NAMALWA (cell line): ENCODE results near the gene PEX16.
A peak's percentile ranks its signal among the peaks of the same experiment; 100 is the strongest.

ENCODE experiments used
- DNase-seq: peaks from one replicate; pipeline ENCODE4 v3.0.0-alpha.2; 2015; ENCODE audit warnings: low spot score

The PEX16 gene

GRCh38 chr11:45897556-45897955 lies 20.1 kb downstream of the PEX16 start:
- no peak for DNase-seq

- DNase-seq: no peak
Measured at GRCh38 chr11:45896422-45896984, 21.2 kb downstream of the PEX16 start.

GRCh38 chr11:45895553-45896259 lies 22.0 kb downstream of the PEX16 start:
- DNase-seq: no peak

GRCh38 chr11:45894555-45895247 lies 23.0 kb downstream of the PEX16 start:
- no peak for DNase-seq

GRCh38 chr11:45892856-45893255 lies 24.8 kb downstream of the PEX16 start:
- DNase-seq: no peak

- DNase-seq: no peak
Measured at GRCh38 chr11:45890886-45891550, 26.7 kb downstream of the PEX16 start.

GRCh38 chr11:45889966-45890365 lies 27.7 kb downstream of the PEX16 start:
- no peak for DNase-seq

GRCh38 chr11:45889555-45889954 lies 28.1 kb downstream of the PEX16 start:
- DNase-seq: no peak

GRCh38 chr11:45887587-45887986 lies 30.1 kb downstream of the PEX16 start:
- DNase-seq: no peak

- no peak for DNase-seq
Measured at GRCh38 chr11:45886816-45887520, 30.7 kb downstream of the PEX16 start.

GRCh38 chr11:45885921-45886721 lies 31.6 kb downstream of the PEX16 start:
- DNase-seq: no peak

GRCh38 chr11:45885274-45885920 lies 32.3 kb downstream of the PEX16 start, which contains the start of gene MAPK8IP1:
TSS of gene MAPK8IP1 (plus strand) at chr11:45885651. CDS start at chr11:45885821, 170 bp downstream.
- DNase-seq: peak; percentile 65

- no peak for DNase-seq
Measured at GRCh38 chr11:45884596-45885185, 33.0 kb downstream of the PEX16 start.

- no peak for DNase-seq
Measured at GRCh38 chr11:45881708-45882368, 35.8 kb downstream of the PEX16 start.

- no peak for DNase-seq
Measured at GRCh38 chr11:45880772-45881570, 36.7 kb downstream of the PEX16 start.

GRCh38 chr11:45879803-45880686 lies 37.6 kb downstream of the PEX16 start:
- DNase-seq: no peak

GRCh38 chr11:45877845-45878244 lies 39.8 kb downstream of the PEX16 start:
- no peak for DNase-seq

GRCh38 chr11:45877221-45877620 lies 40.5 kb downstream of the PEX16 start:
- DNase-seq: no peak
